HG03558 (cell line): ENCODE data around the gene SUSD1.
A peak's percentile ranks its signal among the peaks of the same experiment; 100 is the strongest.
"Not testable (repeated sequence)": the region's sequence is repeated elsewhere in the genome, so short reads cannot be mapped to it uniquely, and the experiment has no call there.

Experiments
- ATAC-seq: cut with Tn5 transposase; IDR thresholded peaks from one replicate; pipeline ENCODE4 v1.9.1; 2021; ENCODE audit warnings: moderate number of reproducible peaks; ENCODE audit not compliant: unreplicated experiment; ENCODE audit errors: extremely low read depth

Gene SUSD1

DNA sequence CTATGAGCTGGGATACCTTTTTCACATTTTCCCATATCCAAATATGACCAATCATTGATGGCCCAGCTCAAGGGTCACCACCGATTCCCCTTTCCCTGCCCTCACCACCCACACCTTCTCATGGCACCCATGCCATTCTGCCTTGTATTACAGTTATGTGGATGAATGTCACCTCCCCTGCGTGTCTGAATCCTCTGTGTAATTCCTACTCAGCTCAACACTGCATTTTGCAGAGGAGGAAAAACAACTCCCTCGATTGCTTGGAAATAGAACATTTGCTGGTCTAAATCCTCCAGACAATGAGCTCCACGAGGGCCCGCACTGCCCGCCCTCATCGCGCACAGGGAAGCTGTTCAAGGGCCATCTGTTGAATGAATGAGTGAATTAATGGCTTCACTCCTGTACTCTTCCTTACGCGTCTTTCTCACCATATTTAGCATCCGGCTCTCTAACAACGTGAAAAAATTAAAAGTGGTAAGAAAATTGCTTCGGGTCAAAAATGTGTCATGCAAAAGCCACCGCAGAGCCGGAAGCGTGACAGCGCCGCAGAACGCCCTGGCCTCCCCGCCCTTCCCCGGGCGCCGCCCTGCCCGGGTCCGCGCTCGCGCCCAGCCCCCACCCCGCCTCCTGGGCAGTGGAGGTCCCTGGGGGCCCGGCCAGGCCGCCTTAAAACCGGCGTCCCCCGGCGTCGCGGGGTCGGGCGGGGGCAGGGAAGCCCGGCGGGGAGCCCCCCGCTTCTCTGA, 704 bp downstream of the SUSD1 start:
- peak; percentile 45 for ATAC-seq

DNA sequence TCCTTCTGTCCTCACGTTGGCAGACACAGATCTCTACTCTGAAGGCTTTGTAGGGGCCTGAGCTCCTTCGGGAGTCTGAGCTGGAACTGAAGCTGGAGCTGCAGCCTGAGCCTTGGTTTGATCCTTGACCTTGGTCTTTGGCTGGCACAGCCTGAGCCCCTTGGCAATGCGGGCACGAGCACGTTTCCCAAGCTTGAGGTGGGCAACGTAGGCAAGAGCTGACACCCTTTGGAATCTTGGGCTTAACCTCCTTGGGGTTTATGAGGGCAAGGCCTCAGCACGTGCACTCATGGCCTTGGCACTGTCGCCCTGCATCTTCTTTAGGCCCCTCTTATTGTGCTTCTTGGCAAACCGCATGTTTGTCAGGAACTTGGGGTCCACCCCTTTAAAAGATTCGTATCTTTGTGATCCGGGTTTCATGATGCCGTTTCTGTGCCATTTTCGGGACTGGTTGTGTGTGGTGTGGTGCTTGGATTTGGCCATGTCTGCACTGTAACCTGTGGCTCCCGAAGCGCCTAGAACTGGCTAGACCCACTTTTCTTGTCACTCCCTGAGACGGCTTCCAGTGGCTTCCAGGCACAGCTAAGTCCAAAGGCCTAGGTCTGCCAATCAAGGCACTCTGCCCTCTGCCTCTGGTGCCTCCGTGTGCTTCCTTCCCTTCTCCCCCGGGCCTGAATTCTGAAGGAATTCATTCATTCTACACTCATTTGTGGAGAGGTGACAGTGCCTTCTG, 1.4 kb downstream of the SUSD1 start:
- ATAC-seq = no peak

DNA sequence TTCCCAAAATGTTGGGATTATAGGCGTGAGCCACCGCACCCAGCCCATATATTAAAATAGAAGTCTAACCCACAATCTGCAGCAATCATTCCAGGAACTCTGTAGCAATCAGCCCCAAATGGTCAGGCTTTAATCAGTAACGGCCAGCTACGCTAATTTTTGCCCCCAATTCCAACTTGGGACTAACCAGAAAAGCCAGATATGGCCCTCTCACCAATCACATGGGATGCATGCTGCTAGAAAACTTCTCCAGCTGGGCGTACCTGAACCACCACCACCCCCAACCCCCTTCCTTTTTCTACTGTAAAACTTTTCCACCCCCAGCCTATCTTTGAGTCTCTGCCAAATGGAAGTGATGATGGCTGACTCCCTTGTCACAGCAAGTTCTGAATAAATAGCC, 4.1 kb downstream of the SUSD1 start:
- no peak for ATAC-seq

DNA sequence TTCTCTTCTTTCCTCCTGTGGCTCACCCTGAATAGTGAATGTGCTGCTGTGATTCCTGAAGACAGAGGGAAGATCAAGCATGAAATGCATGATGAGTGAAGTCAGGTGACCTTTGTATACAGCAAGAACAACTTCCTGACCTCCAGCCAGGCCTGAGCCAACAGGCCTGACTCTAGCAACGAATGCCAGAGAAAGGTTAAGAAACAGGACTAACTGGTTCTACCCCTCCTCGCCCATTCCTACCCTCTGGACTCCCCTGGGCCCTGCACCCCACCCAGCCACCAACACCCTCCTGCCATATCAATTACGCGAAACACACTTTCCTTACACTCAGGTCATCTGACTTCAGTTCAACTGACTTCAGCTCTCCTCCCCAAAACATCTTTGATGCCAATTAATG, 4.9 kb downstream of the SUSD1 start:
- ATAC-seq = no peak

DNA sequence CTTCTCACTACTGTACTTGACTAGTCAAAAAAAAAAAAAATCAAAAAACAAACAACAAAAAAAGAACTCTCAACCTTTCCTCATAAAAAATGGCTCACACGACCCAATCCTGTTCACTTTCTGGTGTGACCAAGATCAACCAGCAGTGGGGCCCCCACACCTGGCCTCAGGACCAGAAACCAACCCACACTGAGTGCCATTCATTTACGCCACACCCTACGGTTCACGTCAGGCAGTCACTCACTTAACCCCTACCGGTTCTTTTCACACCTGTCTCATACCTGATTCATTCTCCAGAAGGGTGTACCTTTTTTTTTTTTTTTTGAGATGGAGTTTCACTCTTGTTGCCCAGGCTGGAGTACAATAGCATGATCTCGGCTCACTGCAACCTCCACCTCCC, 5.7 kb downstream of the SUSD1 start:
- no peak for ATAC-seq

DNA sequence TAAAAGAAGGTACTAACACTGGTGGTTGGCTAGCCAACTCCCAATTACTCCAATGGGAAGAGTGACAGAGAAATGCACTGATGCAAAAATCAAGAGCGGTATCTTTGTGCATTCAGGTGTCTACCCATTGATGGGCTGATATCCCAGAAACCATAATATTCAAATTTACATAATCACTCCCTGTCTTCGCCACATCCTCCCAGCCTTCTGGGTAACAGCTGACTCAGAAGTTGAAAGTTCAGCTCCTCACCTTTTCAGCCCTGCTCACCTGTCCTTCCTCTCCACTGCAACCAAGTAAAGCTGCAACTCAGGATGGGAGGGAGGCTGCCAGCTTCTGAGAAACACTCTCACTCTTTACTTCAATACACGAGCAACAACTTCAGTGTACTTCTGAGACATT, 6.9 kb downstream of the SUSD1 start:
- no peak for ATAC-seq

DNA sequence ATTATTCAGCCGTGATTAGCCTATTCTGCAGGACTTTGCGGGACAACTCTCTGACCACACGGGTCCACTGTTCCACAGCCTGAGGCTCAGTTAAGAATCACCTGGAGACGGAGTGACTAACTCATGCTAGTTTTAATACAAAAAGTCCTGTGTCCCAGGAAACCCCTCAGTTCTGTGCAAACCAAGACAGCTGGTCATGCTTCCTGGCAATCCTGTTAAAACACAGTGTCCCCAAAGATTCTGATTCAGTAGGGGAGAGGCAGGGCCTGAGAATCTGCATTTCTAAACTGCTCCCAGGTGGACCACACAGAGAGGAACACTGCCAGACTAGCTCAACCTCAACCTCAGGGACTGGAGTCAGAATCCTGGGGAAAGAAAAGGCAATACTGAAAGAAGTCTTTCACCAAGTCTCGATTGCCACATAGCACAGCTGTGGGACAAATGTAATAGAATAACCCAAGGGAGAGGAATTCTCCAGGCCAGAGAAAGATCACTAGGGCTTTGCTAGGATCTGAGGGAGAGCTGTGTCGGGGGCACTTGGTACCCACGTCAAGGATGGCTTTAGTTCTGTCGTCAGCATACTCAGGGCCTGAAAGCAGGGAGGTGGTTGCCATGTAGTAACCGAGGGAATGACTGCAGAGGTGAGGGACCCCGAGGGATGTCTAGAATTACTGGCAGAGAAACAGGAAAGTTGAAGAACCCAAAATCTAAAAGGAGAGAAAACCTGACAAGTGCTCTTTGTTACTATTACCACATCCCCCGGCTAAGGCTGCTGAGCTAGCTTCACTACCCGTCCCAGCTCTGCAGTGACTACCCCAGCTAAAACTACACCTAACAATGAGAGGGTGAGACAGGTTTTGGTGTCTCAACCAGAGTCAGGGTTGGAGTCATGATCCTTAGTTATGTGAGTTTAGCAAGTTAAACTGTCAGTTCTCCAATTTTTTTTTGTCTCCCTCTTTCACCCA, 8.6 kb downstream of the SUSD1 start:
- ATAC-seq = no peak

DNA sequence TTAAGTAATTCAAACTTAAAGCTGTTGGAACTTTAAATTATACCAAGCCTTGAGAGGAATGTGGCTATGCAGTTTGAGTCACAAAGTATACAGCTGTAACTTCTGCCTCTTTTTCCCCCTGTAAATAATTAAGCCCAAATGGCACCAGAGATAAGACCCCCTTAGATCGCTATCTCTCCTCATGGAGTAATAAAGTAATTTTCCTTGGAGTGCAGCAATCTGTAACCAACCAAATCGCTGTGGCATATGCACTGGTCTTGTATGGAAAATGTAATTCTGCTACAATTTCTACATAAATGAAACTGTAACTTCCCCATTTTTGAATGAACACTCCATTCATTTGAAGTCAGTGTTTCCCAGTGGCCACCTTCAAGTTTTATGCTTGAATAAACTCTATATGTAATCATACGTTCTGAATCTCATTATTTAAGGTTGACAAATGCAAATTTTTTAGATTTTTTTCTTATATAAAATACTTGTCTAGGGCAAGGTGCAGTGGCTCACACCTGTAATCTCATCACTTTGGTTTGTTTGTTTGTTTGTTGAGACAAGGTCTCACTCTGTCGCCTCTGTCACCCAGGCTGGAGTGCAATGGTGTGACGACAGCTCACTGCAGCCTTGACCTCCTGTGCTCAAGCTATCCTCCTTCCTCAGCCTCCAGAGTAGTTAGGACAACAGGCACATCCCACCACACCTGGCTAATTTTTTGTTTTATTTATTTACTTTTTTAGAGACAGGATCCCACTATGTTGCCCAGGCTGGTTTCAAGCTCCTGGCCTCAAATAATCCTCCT, 12.3 kb downstream of the SUSD1 start:
- ATAC-seq = no peak

DNA sequence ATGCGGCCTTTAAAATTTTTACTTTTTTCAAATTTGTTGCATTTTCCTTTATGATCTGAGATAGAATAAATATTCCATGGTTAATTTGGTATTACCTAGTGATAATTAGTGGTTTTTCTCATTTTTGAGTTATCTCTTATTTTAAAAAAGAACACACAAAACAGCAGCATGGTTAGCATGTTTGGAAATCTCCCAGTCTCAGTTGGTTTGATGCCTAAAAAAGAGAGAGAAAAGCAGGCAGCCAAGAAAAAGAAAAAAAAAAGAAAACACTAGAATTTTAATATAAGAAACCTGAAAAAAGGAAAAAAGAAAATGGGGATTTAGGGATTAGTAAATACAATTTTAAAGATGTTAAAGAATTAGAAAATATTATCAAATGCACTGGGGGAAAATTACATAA, 15.3 kb downstream of the SUSD1 start:
- ATAC-seq = no peak

DNA sequence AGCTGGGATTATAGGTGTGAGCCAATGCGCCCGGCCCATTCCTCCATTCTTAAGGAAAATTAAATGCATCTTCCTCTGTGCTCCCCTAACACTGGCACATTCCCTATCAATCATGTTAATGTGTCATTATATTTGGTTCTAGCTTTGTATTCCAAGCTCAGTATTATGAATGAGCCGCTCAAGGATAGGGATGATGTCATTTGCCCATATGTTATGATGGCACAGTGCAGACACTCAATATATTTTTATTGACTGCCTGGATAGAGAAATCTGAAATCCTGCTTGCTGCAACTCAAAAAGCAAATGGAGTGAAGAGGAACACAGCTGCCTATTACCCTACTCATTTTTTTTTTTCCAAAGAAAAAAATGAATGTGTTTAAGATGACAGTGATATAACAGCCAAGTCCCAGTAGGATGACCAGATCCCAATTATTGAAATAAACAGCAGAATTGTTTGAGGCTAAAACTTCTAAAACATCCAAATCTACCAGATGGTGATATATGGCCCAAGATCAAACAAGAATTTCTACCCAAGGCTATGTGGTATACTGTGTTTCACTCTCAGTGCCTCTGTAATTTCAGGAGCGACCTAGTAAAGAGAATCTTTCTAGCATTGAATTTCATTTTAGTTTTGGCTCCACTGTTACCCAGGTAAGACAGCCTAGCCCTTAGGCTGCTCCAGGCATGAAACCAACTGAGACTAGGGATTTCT, 16.3 kb downstream of the SUSD1 start:
- no peak for ATAC-seq

DNA sequence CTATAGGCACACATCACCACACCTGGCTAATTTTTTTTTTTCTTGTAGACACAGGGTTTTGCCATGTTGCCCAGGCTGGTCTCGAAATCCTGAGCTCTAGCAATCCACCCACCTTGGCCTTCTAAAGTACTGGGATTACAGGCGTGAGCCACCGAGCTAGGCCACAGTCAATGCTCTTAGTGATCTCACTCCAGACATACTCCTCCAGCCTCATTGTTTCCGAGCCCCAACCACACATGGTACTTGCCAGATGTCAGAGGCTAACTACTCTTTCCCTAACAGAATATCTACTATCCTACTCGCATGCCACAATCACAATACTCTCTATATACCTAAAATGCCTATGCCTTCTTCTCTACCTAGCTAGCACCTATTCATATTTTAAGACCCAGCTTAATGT, 17.1 kb downstream of the SUSD1 start:
- ATAC-seq = no peak

DNA sequence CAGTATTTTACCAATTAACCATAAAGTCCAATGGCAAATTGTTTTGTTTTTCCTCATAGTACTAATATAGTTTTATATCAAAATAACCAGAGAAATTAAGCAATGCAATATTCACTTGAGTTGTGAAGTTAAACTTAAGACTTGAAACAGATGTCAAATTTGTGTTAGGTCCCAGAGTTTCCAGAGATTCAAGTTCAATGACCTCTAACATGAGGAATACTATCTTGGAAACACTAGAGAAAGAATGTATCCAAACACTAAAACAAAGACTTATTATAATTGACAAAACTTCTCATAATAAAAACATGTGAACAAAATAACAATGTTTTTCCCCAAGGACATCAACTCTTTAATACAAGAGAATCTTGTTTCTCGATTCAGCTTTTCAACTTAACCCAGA, 18.0 kb downstream of the SUSD1 start:
- ATAC-seq = no peak

DNA sequence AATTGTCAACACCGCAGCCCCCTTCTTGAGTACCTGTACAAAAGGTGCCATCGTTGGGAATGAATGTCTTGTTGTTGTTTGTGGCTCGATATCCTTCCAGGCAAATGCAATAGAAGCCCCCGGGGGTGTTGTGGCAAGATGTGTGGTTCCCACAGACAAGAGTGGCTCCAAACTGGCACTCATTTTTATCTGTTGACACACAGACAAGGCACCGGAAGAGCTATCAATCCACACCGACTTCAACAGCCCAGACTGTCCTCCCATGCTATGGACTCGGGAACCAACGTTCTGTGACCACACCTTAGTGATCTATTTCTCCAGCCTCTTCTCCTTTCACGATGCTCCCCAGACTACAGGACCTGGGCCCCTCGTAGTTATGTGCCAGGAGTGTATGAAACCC, 25.9 kb downstream of the SUSD1 start:
- no peak for ATAC-seq

DNA sequence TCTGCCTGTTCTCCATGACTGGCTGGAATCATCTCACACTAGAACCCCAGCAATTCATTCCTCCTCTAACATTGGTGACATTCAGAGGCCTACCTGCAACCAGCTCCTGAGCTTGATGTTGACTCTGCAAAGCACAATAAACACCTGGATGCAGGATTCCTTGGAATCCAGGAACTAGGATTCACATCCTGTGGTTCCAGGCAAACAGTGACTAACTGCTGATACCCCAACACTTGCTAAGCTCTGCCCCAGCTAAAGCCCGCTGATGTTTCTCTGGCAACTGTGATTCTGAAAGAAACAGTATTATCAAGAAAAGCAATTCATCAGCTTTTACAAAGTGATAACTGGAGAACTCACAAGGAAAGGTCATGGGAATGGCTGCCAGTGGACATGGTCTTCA, 29.2 kb downstream of the SUSD1 start:
- no peak for ATAC-seq

DNA sequence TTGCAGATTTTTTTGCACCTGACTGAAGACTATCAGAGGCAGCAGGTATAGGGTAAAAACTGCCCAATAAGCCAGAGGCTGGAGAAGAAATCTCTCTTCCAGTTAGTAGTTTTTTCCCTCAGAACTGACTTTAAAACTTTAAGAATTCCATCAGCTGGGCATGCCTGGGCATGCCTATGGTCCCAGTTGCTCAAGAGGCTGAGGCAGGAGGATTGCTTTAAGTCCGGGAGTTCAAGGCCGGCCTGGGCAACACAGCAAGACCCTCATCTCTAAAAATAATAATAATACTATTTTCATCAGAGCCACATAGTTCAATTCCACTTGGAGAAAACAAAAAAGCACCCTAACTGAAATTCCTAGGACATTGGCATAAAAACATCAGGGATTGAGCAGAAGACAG, 30.3 kb downstream of the SUSD1 start:
- no peak for ATAC-seq

DNA sequence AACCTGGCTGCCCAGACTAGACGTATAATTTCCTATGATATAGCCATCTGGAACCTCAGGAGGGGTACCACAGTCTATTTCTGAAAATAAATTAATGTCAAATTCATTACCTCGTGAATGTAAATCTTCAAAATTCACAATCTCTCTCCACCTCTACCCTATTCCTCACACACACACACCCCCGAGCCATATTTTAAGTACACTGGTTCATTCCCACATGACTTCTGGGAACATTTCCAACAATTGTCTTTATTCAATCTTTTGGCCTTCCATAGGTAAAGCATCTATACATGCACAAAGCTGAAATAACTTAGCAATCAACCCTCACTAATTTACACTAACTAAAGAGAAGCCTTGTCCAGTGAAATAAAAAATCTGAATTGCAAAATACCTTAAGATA, 32.7 kb downstream of the SUSD1 start:
- ATAC-seq = no peak

DNA sequence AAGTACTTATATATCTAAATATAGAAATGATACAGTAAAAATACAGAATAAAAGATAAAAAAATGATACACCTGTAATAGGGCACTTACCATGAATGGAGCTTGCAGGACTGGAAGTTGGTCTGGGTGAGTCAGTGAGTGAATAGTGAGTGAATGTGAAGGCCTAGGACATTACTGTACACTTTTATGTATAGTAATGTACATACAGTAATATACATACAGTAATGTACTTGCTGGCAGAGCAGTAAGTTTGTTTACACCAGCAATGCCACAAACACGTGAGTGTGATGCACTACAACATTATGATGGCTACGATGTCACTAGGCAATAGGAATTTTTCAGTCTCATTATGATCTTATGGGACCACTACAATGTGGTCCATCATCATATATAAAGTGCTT, 34.2 kb downstream of the SUSD1 start:
- no peak for ATAC-seq

DNA sequence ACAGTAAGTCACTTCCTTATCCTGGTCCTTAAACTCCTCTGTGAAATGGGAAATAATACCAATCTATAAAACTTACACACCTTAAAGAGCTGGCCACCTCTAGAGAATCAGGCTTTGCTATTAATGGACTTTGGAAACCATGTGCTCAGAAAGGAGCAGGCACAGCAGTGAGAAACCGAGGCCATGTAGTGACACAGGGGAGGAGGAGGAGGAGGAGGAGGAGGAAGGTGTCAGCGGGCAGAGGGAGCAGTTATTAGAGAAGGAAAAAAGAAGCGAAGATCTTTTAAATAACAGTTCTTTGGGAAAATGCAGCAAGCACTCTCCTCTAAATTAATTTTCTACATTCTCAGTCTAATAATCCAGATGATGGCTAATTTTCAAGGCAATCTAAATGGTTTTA, 38.0 kb downstream of the SUSD1 start:
- ATAC-seq = no peak

DNA sequence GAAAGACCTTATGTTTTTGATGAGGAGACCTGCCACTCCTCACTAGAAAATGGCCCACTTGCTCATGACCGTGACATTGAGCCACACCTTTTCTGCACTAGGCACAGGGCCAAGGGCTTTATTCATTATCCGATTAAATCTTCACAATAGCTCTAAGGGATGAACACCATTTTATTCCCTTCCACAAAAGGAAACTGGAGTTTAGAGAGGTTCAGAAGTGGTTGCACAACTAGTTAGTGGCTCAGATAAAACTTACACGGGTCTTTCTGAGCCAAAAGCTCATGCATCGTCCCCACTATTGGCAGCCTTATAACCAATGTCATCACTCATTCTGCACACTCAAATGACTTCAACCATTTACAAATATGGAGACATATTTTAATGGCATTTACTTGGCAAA, 39.4 kb downstream of the SUSD1 start:
- ATAC-seq = no peak

DNA sequence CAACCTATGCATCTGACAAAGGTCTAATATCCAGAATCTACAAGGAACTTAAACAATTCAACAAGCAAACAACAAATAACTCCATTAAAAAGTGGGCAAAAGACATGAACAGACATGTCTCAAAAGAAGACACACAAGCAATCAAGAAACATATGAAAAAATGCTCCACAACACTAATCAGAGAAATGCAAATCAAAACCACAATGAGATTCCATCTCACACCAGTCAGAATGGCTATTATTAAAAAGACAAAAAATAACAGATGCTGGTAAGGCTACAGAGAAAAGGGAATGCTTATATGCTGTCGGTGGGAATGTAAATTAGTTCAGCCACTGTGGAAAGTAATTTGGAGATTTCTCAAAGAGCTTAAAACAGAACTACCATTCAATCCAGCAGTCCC, 41.3 kb downstream of the SUSD1 start:
- ATAC-seq = not testable (repeated sequence)
